ENCODE data around the gene RDH11. TPM values are rescaled to one million over a fixed set of nuclear protein-coding genes. Genes with fewer than 3 reads are reported as not detected.

RDH11 gene
- 63.2 and 66.1 TPM in 2 replicates for total RNA-seq

- peak within 1 kb of the TSS; percentile 98 for H3K27ac Mint-ChIP-seq
- H3K9me3 Mint-ChIP-seq = no peaks in the 10 kb centered on the region
- no peaks in the 10 kb centered on the region for H3K27me3 Mint-ChIP-seq (ENCODE audit: insufficient read depth)
- DNase-seq (ENCODE audit: low spot score) = peak; percentile 80
- peaks cover 42% of the 10 kb centered on the region for H3K4me1 Mint-ChIP-seq (ENCODE audit: low read depth)
- H3K36me3 Mint-ChIP-seq (ENCODE audit: low read depth) = peaks cover 15% of the 10 kb centered on the region
- intact Hi-C loops (cut with micrococcal nuclease) = loop anchor here (1.0 to 5.0 kb wide), 10 partner anchors 9 to 1187 kb away; partner anchors contain the start of genes ARG2, GPHN, PIGH and TMEM229B
- peak within 1 kb of the TSS; percentile 95 for H3K4me3 Mint-ChIP-seq
Observed at GRCh38 chr14:67695394-67695949, at the start of gene RDH11. TSS of gene RDH11 (minus strand) at chr14:67695764. CDS start at chr14:67695703, 61 bp downstream.

- Mint-ChIP-seq H3K27me3 (ENCODE audit: insufficient read depth) (no peaks in the 10 kb centered on the region), H3K36me3 (ENCODE audit: low read depth) (peaks cover 18% of the 10 kb centered on the region), H3K9me3 (no peaks in the 10 kb centered on the region), H3K4me3 (no peak overlapping the region), H3K27ac (no peak overlapping the region), H3K4me1 (ENCODE audit: low read depth) (peaks cover 13% of the 10 kb centered on the region)
- intact Hi-C loops (cut with micrococcal nuclease) = no loop called here
- no peak for DNase-seq (ENCODE audit: low spot score)
Observed at GRCh38 chr14:67744046-67744445, 48.5 kb upstream of the RDH11 start.

GRCh38 chr14:67738740-67739504 is 43.4 kb upstream of the RDH11 start:
- DNase-seq (ENCODE audit: low spot score) = no peak
- Mint-ChIP-seq H3K4me3 (no peak overlapping the region), H3K27ac (no peak overlapping the region), H3K27me3 (ENCODE audit: insufficient read depth) (peaks cover 6% of the 10 kb centered on the region), H3K36me3 (ENCODE audit: low read depth) (no peaks in the 10 kb centered on the region), H3K4me1 (ENCODE audit: low read depth) (no peaks in the 10 kb centered on the region), H3K9me3 (no peaks in the 10 kb centered on the region)
- intact Hi-C loops (cut with micrococcal nuclease) = no loop called here

GRCh38 chr14:67736771-67737170 is 41.2 kb upstream of the RDH11 start:
- H3K9me3 Mint-ChIP-seq = no peaks in the 10 kb centered on the region
- no peak overlapping the region for H3K27ac Mint-ChIP-seq
- no peak for DNase-seq (ENCODE audit: low spot score)
- intact Hi-C loops (cut with micrococcal nuclease) = no loop called here
- H3K36me3 Mint-ChIP-seq (ENCODE audit: low read depth) = no peaks in the 10 kb centered on the region
- H3K4me3 Mint-ChIP-seq = no peak overlapping the region
- H3K27me3 Mint-ChIP-seq (ENCODE audit: insufficient read depth) = peaks cover 6% of the 10 kb centered on the region
- no peaks in the 10 kb centered on the region for H3K4me1 Mint-ChIP-seq (ENCODE audit: low read depth)

- Mint-ChIP-seq H3K27ac (no peak overlapping the region), H3K36me3 (ENCODE audit: low read depth) (no peaks in the 10 kb centered on the region), H3K4me3 (no peak overlapping the region), H3K4me1 (ENCODE audit: low read depth) (no peaks in the 10 kb centered on the region), H3K9me3 (no peaks in the 10 kb centered on the region), H3K27me3 (ENCODE audit: insufficient read depth) (peaks cover 6% of the 10 kb centered on the region)
- DNase-seq (ENCODE audit: low spot score) = no peak
- intact Hi-C loops (cut with micrococcal nuclease) = no loop called here
Observed at GRCh38 chr14:67735336-67736147, 40.0 kb upstream of the RDH11 start.

- no peak for DNase-seq (ENCODE audit: low spot score)
- no peaks in the 10 kb centered on the region for H3K4me1 Mint-ChIP-seq (ENCODE audit: low read depth)
- peaks cover 6% of the 10 kb centered on the region for H3K27me3 Mint-ChIP-seq (ENCODE audit: insufficient read depth)
- no peak overlapping the region for H3K4me3 Mint-ChIP-seq
- H3K9me3 Mint-ChIP-seq = no peaks in the 10 kb centered on the region
- no peak overlapping the region for H3K27ac Mint-ChIP-seq
- intact Hi-C loops (cut with micrococcal nuclease) = no loop called here
- no peaks in the 10 kb centered on the region for H3K36me3 Mint-ChIP-seq (ENCODE audit: low read depth)
Observed at GRCh38 chr14:67734675-67735074, 39.1 kb upstream of the RDH11 start.

GRCh38 chr14:67733616-67734015 is 38.1 kb upstream of the RDH11 start:
- peaks cover 8% of the 10 kb centered on the region for H3K27me3 Mint-ChIP-seq (ENCODE audit: insufficient read depth)
- no peaks in the 10 kb centered on the region for H3K4me1 Mint-ChIP-seq (ENCODE audit: low read depth)
- no peaks in the 10 kb centered on the region for H3K36me3 Mint-ChIP-seq (ENCODE audit: low read depth)
- H3K4me3 Mint-ChIP-seq = no peak overlapping the region
- DNase-seq (ENCODE audit: low spot score) = no peak
- intact Hi-C loops (cut with micrococcal nuclease) = no loop called here
- no peaks in the 10 kb centered on the region for H3K9me3 Mint-ChIP-seq
- H3K27ac Mint-ChIP-seq = no peak overlapping the region

- Mint-ChIP-seq H3K9me3 (no peaks in the 10 kb centered on the region), H3K4me1 (ENCODE audit: low read depth) (no peaks in the 10 kb centered on the region), H3K27ac (no peak overlapping the region), H3K4me3 (no peak overlapping the region), H3K27me3 (ENCODE audit: insufficient read depth) (peaks cover 4% of the 10 kb centered on the region), H3K36me3 (ENCODE audit: low read depth) (no peaks in the 10 kb centered on the region)
- intact Hi-C loops (cut with micrococcal nuclease) = no loop called here
- DNase-seq (ENCODE audit: low spot score) = no peak
Observed at GRCh38 chr14:67729072-67729885, 33.7 kb upstream of the RDH11 start.

GRCh38 chr14:67728258-67728657 is 32.7 kb upstream of the RDH11 start:
- peaks cover 4% of the 10 kb centered on the region for H3K27me3 Mint-ChIP-seq (ENCODE audit: insufficient read depth)
- no peak overlapping the region for H3K27ac Mint-ChIP-seq
- DNase-seq (ENCODE audit: low spot score) = no peak
- intact Hi-C loops (cut with micrococcal nuclease) = no loop called here
- H3K36me3 Mint-ChIP-seq (ENCODE audit: low read depth) = no peaks in the 10 kb centered on the region
- H3K9me3 Mint-ChIP-seq = no peaks in the 10 kb centered on the region
- H3K4me1 Mint-ChIP-seq (ENCODE audit: low read depth) = no peaks in the 10 kb centered on the region
- H3K4me3 Mint-ChIP-seq = no peak overlapping the region

GRCh38 chr14:67727361-67727760 is 31.8 kb upstream of the RDH11 start:
- peaks cover 12% of the 10 kb centered on the region for H3K27me3 Mint-ChIP-seq (ENCODE audit: insufficient read depth)
- H3K9me3 Mint-ChIP-seq = no peaks in the 10 kb centered on the region
- no peak for DNase-seq (ENCODE audit: low spot score)
- intact Hi-C loops (cut with micrococcal nuclease) = no loop called here
- no peak overlapping the region for H3K27ac Mint-ChIP-seq
- no peaks in the 10 kb centered on the region for H3K4me1 Mint-ChIP-seq (ENCODE audit: low read depth)
- H3K4me3 Mint-ChIP-seq = no peak overlapping the region
- no peaks in the 10 kb centered on the region for H3K36me3 Mint-ChIP-seq (ENCODE audit: low read depth)

- Mint-ChIP-seq H3K4me3 (no peak overlapping the region), H3K36me3 (ENCODE audit: low read depth) (no peaks in the 10 kb centered on the region), H3K9me3 (no peaks in the 10 kb centered on the region), H3K4me1 (ENCODE audit: low read depth) (no peaks in the 10 kb centered on the region), H3K27me3 (ENCODE audit: insufficient read depth) (peaks cover 19% of the 10 kb centered on the region), H3K27ac (no peak overlapping the region)
- DNase-seq (ENCODE audit: low spot score) = no peak
- intact Hi-C loops (cut with micrococcal nuclease) = no loop called here
Observed at GRCh38 chr14:67725171-67725570, 29.6 kb upstream of the RDH11 start.

- Mint-ChIP-seq H3K36me3 (ENCODE audit: low read depth) (no peaks in the 10 kb centered on the region), H3K4me3 (no peak overlapping the region), H3K9me3 (no peaks in the 10 kb centered on the region), H3K27me3 (ENCODE audit: insufficient read depth) (peaks cover 22% of the 10 kb centered on the region), H3K27ac (no peak overlapping the region), H3K4me1 (ENCODE audit: low read depth) (no peaks in the 10 kb centered on the region)
- intact Hi-C loops (cut with micrococcal nuclease) = no loop called here
- no peak for DNase-seq (ENCODE audit: low spot score)
Observed at GRCh38 chr14:67722293-67722692, 26.7 kb upstream of the RDH11 start.
